HG03442 (cell line): Measurements from ENCODE around the gene TMPRSS5.

Source experiments
- ATAC-seq: cut with Tn5 transposase; IDR thresholded peaks from one replicate; pipeline ENCODE4 v1.9.1; 2021; ENCODE audit warnings: mild to moderate bottlenecking, moderate library complexity; ENCODE audit not compliant: unreplicated experiment

Gene TMPRSS5

DNA sequence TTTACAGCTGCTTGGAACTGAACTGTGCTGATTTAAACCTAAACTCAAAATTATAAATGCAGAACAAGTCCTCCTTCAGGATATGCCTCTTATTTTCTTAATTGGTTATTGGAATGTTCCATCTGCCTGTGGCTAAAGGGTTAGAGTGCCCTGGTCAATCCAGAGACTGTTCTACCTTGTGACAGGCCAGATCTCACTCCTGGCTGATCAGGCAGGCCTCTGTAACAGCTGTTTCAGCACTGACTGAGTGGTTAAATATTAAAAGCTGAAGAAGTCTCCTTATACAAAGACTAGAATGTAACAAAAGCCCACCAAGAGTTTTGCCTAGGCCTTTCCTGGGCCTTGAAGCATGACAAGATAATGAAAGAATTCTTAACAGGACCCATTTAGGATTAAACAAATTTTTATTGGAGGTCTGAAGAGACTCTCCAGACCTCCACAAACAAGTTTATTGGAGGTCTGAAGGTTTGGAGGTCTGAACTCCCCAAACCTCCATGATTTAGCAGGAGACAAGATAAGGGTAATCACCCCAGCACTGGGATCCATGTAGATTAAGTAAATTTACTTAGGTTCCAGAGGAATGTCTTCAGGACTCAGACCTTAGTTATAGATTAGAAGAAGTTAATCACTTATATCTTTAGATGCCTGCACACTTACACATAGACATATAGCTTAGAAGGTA is 35.8 kb downstream of the TMPRSS5 start:
- no peak for ATAC-seq

DNA sequence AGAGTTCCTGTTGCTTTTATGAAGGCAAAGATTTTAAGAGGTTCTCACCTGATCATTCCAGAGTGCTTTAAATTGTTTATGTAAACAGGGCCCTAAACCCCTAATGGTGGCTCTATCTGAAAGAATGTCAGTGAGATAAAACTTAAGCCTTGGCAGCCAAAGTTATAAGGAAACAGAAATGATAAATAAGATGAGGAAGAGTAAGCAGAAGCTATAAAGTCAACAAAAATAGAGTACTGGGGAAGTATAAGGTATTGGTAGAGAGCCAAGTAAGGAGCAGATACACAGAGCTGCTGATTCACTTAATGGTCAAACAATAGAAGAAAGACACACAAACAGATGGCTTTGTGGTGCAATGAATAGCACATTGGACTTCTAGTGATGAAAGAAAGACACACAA is 37.9 kb downstream of the TMPRSS5 start:
- no peak for ATAC-seq

DNA sequence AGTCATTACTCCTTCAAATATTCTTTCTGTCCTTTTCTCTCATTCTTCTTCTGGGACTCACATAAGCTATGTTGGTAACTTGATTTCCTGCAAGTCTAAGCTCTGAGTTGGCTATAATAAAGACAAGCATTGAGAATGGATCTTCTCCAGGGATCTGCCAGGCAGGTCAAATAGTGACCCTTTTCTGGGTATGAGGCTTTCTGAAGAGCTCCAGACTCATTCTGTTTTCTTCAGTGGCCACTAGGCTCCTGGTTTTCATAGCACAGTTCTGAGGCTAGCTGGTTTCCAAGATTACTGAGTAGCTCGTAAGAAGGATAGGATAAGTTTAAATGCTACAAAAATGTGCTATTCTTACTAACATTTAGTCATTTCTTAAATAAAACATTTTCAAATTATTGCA is 38.3 kb downstream of the TMPRSS5 start:
- ATAC-seq = no peak

DNA sequence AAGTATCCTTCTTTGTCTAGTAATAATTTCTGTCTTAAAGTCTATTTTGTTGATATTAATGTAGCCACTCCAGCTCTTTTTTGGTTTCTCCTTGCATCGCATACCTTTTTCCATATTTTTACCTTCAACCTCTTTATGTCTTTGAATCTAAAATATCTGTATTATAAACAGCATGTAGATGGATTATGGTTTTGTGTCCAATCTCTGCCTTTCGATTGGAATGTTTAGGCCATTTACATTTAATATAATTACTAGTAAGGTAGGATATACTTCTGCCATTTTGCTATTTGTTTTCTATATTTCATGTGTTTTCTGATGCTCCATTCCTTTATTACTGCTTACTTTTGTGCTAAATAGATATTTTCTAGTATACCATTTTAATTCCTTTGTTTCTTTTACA is 39.5 kb downstream of the TMPRSS5 start:
- ATAC-seq = no peak

GRCh38 chr11:113664981-113665710 is 41.0 kb downstream of the TMPRSS5 start:
- ATAC-seq = no peak

GRCh38 chr11:113664069-113664980 is 41.8 kb downstream of the TMPRSS5 start:
- no peak for ATAC-seq

- no peak for ATAC-seq
These were observed 42.5 kb downstream of the TMPRSS5 start for GRCh38 chr11:113663567-113663966.

DNA sequence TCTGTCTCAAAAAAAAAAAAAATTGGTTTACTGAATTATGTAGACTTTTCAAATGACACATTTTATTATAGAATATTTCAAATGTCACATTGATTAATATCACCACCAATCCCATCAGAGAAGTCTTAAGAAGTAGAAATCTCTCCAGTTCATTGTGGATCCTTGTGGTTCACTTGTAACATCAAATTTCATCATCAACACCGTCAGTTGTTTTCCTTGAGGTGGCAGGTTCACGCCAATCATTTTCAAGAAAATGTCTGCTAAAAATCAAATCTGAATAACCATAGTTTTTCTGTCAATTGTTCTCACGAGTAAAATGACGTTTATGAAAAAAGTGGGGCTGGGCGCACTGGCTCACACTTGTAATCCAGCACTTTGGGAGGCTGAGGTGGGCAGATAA is 50.3 kb downstream of the TMPRSS5 start:
- no peak for ATAC-seq

GRCh38 chr11:113651023-113651422 is 55.1 kb downstream of the TMPRSS5 start:
- ATAC-seq = no peak

- no peak for ATAC-seq
These were observed 56.8 kb downstream of the TMPRSS5 start for GRCh38 chr11:113649311-113649710.

DNA sequence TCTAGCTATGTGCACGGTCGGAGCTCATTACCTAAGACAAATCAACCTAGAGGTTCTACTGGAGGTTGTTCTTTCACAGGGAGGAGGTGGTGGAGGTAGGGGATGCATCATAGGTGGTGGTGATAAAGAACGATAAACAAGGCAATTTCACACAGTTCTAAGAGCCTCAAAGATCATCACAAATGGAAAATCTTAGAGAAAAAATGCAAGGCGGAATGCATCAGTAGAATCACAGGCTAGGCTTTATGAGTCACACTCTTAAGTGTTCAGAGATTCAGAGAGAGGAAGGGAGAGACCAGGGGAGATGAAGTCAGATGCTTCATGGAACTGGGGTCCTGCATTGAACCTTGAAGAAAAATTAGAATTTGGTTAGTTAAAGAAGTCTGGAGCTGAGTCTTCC is 58.3 kb downstream of the TMPRSS5 start:
- no peak for ATAC-seq

DNA sequence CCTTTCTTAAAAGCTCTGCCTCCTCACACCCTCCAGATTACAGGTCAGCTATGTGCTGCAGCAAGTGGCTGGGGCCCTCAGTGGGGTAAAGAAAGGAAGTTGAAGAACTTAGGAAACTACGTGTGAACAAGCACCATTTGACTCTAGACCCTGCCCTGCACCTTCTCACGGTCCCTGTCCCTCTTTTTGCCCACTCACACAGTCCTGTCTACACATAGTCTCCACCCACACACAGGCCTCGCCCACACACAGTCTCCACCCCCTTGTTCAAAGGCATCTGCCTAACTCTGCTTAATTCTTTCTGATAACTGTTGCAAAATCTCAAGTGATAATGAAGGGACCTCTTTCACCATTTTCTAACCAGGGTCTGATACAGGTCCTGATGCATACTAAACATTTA is 59.0 kb downstream of the TMPRSS5 start:
- no peak for ATAC-seq

GRCh38 chr11:113645593-113646349 is 60.3 kb downstream of the TMPRSS5 start:
- no peak for ATAC-seq

DNA sequence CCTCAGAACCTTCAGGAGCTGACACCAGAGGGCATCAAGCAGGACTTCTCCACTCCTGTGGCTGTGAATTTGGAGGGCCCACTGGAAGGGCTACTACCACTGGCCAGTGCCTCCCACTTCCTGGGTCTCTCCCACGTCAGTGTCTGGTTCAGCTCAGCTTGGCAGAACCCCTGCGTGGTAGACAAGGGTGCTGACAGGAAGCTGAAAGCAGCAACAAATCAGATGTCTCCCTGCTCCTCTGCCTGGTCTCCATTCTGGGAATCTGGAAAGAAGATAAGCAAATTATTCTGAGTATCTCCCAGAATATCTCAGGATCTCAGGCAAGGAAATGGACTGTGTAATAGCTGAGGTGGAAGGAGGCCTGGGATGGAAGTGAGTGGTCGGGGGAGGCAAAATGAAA is 61.5 kb downstream of the TMPRSS5 start:
- ATAC-seq = no peak

GRCh38 chr11:113643701-113644100 is 62.4 kb downstream of the TMPRSS5 start:
- ATAC-seq = no peak

DNA sequence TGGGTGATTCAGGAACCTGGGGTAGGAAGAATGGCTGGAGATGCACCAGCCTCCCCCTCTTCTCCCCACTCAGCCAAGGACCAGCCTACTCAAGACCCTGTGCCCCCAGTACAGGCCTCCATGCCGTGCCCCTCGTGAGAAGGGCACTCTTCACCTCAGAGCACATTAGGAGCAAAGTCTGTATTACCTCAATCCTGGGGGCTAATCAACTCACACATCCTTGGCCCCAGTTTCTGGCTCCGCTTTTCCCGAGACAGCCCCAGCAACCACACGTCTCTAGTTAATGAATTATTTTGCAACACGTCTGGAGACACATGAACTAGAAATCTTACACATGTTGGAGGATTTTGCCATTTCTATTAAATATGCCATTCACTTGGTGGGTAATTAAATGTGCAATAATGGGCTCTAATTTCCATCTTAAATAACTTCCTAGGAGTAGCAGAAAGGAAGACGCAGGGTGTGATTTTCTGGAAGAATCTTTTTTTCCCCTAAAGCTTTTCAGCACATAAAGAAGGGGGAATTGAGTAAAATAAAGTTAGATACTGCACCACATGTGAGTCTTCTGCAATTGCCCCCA is 63.0 kb downstream of the TMPRSS5 start:
- ATAC-seq = no peak

GRCh38 chr11:113642090-113642489 is 64.0 kb downstream of the TMPRSS5 start:
- ATAC-seq = no peak

DNA sequence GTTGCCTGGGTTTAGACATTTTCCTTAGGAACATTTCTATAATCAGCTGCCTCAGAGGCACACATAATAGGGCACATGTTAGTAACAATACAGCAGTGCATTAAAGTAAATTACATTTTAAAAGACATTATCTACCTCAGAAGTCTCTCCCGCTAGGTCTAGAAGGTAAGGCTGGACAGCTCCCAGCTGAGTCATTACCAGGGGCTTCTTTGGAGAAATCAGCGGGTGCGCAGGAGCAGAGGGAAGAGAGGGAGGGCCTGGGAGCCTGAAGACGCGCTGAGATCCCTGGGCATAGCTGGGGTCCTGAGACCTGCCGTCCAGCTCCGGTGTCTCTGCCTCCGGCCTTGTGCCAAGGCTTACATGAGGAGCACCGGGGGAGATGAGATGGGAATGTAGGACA is 67.7 kb downstream of the TMPRSS5 start:
- no peak for ATAC-seq

- ATAC-seq = no peak
These were observed 68.5 kb downstream of the TMPRSS5 start for GRCh38 chr11:113637636-113638035.
